HL-60 (cell line): ENCODE results near the gene RHOT2.

Source experiments
- DNase-seq, 2 experiments: peaks; one replicate each; pipeline ENCODE4 v3.0.0-alpha.2; 2010 to 2020; ENCODE audit warnings: low read depth in 1 of 2, low spot score in 1 of 2
- H3K27ac ChIP-seq: fragments of 250-450 bp; sonication (Bioruptor Pico); replicated peaks from 2 replicates; pipeline ENCODE4 v1.5.1; 2020; ENCODE audit warnings: mild to moderate bottlenecking, moderate library complexity
- H3K27me3 ChIP-seq: fragments of 250-450 bp; sonication (Bioruptor Pico); 2 replicates; pipeline ENCODE4 v1.5.1; 2021; ENCODE audit warnings: mild to moderate bottlenecking, moderate library complexity; ENCODE audit not compliant: insufficient read depth, poor library complexity, severe bottlenecking
- H3K4me3 ChIP-seq: replicated peaks from 2 replicates; pipeline ENCODE4 v1.5.1; 2011; ENCODE audit warnings: mild to moderate bottlenecking, control low read depth, low read length; ENCODE audit not compliant: insufficient read depth
- CTCF ChIP-seq: IDR thresholded peaks from one replicate; pipeline ENCODE4 v1.5.1; 2011; ENCODE audit warnings: low read length, control low read depth, inconsistent platforms; ENCODE audit not compliant: insufficient read depth
- GABPA ChIP-seq: IDR thresholded peaks from 2 replicates; pipeline ENCODE4 v1.6.1; 2012; ENCODE audit warnings: low read depth
- POLR2AphosphoS5 ChIP-seq: IDR thresholded peaks from 2 replicates; pipeline ENCODE4 v1.6.1; 2012; ENCODE audit warnings: low read depth
- SPI1 ChIP-seq: IDR thresholded peaks from 2 replicates; pipeline ENCODE4 v1.6.1; 2012; ENCODE audit warnings: low read depth, mild to moderate bottlenecking, borderline replicate concordance
- TF ChIP-seq, protein P1 (sequence below): IDR thresholded peaks from 2 replicates; pipeline ENCODE4 v1.6.1; 2012; ENCODE audit warnings: low read depth; ENCODE audit not compliant: insufficient replicate concordance

Gene RHOT2

DNA sequence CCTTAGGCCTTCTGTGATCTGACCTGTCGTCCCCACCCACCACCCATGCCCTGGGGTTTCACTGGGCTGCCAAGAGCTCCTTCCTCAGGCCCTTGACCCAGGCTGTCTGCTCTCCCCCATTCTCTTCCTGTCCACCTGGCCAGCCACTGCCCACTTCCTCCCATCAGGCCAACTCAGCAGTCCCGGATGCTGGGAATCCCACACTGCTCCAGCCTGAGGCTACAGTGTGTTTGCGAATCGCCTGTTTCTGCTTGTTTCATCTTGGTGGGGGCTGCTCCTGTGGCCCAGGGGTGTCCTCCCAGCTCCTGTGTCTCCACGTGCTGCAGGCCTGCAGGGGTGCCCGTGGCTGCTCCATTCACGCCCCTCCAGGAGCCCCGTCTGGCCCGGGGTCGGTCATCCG, 46.1 kb downstream of the RHOT2 start:
- no peak for DNase-seq
- H3K27me3 ChIP-seq = peaks cover 29% of the 10 kb centered on the region
- no peak overlapping the region for H3K27ac ChIP-seq
- H3K4me3 ChIP-seq = no peak overlapping the region
- TF ChIP-seq SPI1 (no peak), POLR2AphosphoS5 (no peak), CTCF (no peak), GABPA (no peak)
- TF ChIP-seq, protein P1, sequence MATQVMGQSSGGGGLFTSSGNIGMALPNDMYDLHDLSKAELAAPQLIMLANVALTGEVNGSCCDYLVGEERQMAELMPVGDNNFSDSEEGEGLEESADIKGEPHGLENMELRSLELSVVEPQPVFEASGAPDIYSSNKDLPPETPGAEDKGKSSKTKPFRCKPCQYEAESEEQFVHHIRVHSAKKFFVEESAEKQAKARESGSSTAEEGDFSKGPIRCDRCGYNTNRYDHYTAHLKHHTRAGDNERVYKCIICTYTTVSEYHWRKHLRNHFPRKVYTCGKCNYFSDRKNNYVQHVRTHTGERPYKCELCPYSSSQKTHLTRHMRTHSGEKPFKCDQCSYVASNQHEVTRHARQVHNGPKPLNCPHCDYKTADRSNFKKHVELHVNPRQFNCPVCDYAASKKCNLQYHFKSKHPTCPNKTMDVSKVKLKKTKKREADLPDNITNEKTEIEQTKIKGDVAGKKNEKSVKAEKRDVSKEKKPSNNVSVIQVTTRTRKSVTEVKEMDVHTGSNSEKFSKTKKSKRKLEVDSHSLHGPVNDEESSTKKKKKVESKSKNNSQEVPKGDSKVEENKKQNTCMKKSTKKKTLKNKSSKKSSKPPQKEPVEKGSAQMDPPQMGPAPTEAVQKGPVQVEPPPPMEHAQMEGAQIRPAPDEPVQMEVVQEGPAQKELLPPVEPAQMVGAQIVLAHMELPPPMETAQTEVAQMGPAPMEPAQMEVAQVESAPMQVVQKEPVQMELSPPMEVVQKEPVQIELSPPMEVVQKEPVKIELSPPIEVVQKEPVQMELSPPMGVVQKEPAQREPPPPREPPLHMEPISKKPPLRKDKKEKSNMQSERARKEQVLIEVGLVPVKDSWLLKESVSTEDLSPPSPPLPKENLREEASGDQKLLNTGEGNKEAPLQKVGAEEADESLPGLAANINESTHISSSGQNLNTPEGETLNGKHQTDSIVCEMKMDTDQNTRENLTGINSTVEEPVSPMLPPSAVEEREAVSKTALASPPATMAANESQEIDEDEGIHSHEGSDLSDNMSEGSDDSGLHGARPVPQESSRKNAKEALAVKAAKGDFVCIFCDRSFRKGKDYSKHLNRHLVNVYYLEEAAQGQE = no peak

DNA sequence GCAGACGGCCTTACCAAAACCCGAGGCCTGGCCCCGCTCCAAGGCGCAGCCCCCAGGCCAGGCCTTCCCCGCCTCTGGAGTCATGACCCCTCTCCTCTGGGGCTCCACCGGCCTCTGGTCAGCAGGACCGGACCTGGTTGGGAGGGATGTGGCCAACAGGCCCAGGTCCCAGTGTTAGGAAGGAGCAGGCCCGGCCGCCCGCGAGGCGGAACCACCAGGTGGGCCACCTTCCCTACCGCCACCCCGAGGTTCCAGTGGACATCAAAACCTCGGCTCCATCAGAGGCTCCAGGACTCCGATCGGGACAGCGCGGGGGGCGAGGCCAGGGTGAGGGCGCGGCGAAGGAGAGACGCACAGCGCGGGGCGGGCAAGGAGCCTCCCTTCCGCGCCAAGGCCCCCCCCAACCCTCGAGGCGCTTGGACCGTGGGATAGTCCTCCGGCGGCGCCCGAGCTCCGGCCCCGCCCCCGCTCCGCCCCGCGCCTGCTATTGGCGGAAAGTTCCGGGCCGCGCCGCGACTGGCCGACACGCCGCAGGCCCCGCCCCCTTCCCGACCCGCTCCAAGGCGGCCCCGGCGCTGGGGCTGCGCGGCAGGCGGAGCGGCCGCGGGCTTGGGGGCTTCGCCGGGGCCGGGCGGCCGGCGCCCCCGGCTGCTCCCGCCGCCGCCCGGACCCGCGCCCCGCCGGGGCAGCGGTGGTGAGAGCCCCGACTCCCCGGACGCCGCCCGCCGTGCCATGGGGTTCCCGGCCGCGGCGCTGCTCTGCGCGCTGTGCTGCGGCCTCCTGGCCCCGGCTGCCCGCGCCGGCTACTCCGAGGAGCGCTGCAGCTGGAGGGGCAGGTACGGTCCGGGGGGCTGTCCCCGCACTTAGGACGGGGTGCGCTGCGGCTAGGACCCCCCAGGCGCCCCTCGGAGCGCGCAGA, 46.9 kb downstream of the RHOT2 start, which contains the start of gene METRN:
TSS of gene METRN (plus strand) at position 561 of the 919 bp plus-strand sequence. CDS start at position 733, 172 bp downstream.
- peak; percentile 72 to 82 for DNase-seq
- Histone ChIP-seq H3K4me3 (peak within 1 kb of the TSS; percentile 42), H3K27ac (no peak within 1 kb of the TSS), H3K27me3 (peaks cover 23% of the 10 kb centered on the region)
- TF ChIP-seq, protein P1 = no peak
- TF ChIP-seq CTCF (no peak), GABPA (no peak), POLR2AphosphoS5 (no peak), SPI1 (no peak)

DNA sequence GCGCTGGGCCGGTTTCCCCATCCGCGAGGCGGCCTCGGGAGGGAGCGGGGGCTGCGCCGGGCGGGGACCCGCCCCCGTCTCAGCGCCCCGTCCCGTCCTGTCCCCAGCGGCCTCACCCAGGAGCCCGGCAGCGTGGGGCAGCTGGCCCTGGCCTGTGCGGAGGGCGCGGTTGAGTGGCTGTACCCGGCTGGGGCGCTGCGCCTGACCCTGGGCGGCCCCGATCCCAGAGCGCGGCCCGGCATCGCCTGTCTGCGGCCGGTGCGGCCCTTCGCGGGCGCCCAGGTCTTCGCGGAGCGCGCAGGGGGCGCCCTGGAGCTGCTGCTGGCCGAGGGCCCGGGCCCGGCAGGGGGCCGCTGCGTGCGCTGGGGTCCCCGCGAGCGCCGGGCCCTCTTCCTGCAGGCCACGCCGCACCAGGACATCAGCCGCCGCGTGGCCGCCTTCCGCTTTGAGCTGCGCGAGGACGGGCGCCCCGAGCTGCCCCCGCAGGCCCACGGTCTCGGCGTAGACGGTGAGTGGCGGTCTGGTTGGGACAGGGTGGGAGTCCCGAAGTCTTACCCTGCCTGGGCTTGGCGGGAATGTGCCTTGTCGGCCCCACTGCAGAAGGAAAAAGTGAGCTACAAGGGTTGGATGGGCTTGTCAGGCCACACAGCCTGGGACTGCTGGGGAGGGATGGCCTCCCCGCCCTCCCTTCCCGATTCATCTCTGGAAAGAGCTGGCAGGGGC, 47.7 kb downstream of the RHOT2 start:
- H3K27ac ChIP-seq = no peak overlapping the region
- no peak for DNase-seq
- TF ChIP-seq GABPA = no peak
- TF ChIP-seq POLR2AphosphoS5 = 0 out of 2 replicates have a peak, but pooled peaks have one; percentile 0
- TF ChIP-seq, protein P1 = no peak
- TF ChIP-seq SPI1 = no peak

More for the DNA sequence above, 47.7 kb downstream of the RHOT2 start:
- Histone ChIP-seq H3K27me3 (peaks cover 14% of the 10 kb centered on the region), H3K4me3 (peak overlapping the region; percentile 42)
